Trophoblast cell (in vitro differentiated cells and primary cell): Measurements from ENCODE around the gene SPOPL.
"Not testable (repeated sequence)": the region's sequence is repeated elsewhere in the genome, so short reads cannot be mapped to it uniquely, and the experiment has no call there.

Experiments used
- DNase-seq, 2 donors: peaks; one replicate each; pipeline ENCODE4 v3.0.0-alpha.2; 2016
- H2AFZ ChIP-seq: 2 replicates; pipeline ENCODE4 v1.6.1; 2013; ENCODE audit warnings: low read length, moderate library complexity, mild to moderate bottlenecking; ENCODE audit not compliant: insufficient read depth, poor library complexity
- H2AK5ac ChIP-seq: 2 replicates; pipeline ENCODE4 v1.6.1; 2013; ENCODE audit warnings: mild to moderate bottlenecking, low read length
- H2BK120ac ChIP-seq: 2 replicates; pipeline ENCODE4 v1.6.1; 2013; ENCODE audit warnings: low read length, mild to moderate bottlenecking, moderate library complexity; ENCODE audit not compliant: insufficient read depth, poor library complexity
- H2BK12ac ChIP-seq: 2 replicates; pipeline ENCODE4 v1.6.1; 2013; ENCODE audit warnings: mild to moderate bottlenecking, low read length, moderate library complexity
- H2BK5ac ChIP-seq: 2 replicates; pipeline ENCODE4 v1.6.1; 2013; ENCODE audit warnings: low read length, low read depth, moderate library complexity, mild to moderate bottlenecking; ENCODE audit not compliant: poor library complexity
- H3K14ac ChIP-seq: 2 replicates; pipeline ENCODE4 v1.6.1; 2013; ENCODE audit warnings: mild to moderate bottlenecking, low read length
- H3K18ac ChIP-seq: 2 replicates; pipeline ENCODE4 v1.6.1; 2013; ENCODE audit warnings: mild to moderate bottlenecking, low read length
- H3K23ac ChIP-seq: 2 replicates; pipeline ENCODE4 v1.6.1; 2013; ENCODE audit warnings: low read length
- H3K27ac ChIP-seq: 2 replicates; pipeline ENCODE4 v1.5.1; 2013; ENCODE audit warnings: low read depth, mild to moderate bottlenecking, inconsistent platforms, low read length, moderate library complexity
- H3K27me3 ChIP-seq: 2 replicates; pipeline ENCODE4 v1.6.1; 2013; ENCODE audit warnings: inconsistent platforms, mild to moderate bottlenecking, low read length, moderate library complexity; ENCODE audit not compliant: insufficient read depth
- H3K36me3 ChIP-seq, 2 experiments: 1 replicate in 1 of 2; 2 replicates in 1 of 2; pipeline ENCODE4 v1.6.1; 2013; ENCODE audit warnings: low read length in 2 of 2, mild to moderate bottlenecking in 2 of 2, moderate library complexity in 1 of 2; ENCODE audit not compliant: insufficient read depth in 2 of 2, control insufficient read depth in 1 of 2
- H3K4ac ChIP-seq: 2 replicates; pipeline ENCODE4 v1.6.1; 2013; ENCODE audit warnings: low read depth, mild to moderate bottlenecking, low read length, moderate library complexity
- H3K4me1 ChIP-seq, 2 experiments: 1 replicate in 1 of 2; 2 replicates in 1 of 2; pipeline ENCODE4 v1.6.1; 2013; ENCODE audit warnings: low read length in 2 of 2, mild to moderate bottlenecking in 2 of 2, moderate library complexity in 1 of 2; ENCODE audit not compliant: insufficient read depth in 2 of 2, control insufficient read depth in 1 of 2
- H3K4me2 ChIP-seq: 2 replicates; pipeline ENCODE4 v1.6.1; 2013; ENCODE audit warnings: inconsistent platforms, mild to moderate bottlenecking, low read length, moderate library complexity
- H3K4me3 ChIP-seq: 2 replicates; pipeline ENCODE4 v1.5.1; 2013; ENCODE audit warnings: mild to moderate bottlenecking, low read depth, low read length, inconsistent platforms
- H3K79me1 ChIP-seq: one replicate; pipeline ENCODE4 v1.6.1; 2013; ENCODE audit warnings: low read length
- H3K79me2 ChIP-seq: 2 replicates; pipeline ENCODE4 v1.6.1; 2013; ENCODE audit warnings: low read length, mild to moderate bottlenecking; ENCODE audit not compliant: control insufficient read depth, insufficient read depth, poor library complexity
- H3K9ac ChIP-seq: 2 replicates; pipeline ENCODE4 v1.6.1; 2013; ENCODE audit warnings: mild to moderate bottlenecking, low read length
- H3K9me3 ChIP-seq: 2 replicates; pipeline ENCODE4 v1.6.1; 2013; ENCODE audit warnings: low read depth, mild to moderate bottlenecking, control low read depth, inconsistent platforms, low read length; ENCODE audit not compliant: insufficient read depth
- H4K12ac ChIP-seq: 2 replicates; pipeline ENCODE4 v1.6.1; 2013; ENCODE audit warnings: low read depth, mild to moderate bottlenecking, low read length, moderate library complexity
- H4K8ac ChIP-seq: 2 replicates; pipeline ENCODE4 v1.6.1; 2013; ENCODE audit warnings: low read depth, mild to moderate bottlenecking, low read length, moderate library complexity
- H4K91ac ChIP-seq: one replicate; pipeline ENCODE4 v1.6.1; 2013; ENCODE audit warnings: low read depth, mild to moderate bottlenecking, low read length, moderate library complexity
- WGBS: extraction: QIAGEN DNeasy Blood & Tissue Kit; methylation state at CpG from one replicate; pipeline ENCODE4 v1.1.7; 2013; ENCODE audit warnings: missing lambda C conversion rate; ENCODE audit not compliant: insufficient read length, insufficient coverage; ENCODE audit errors: extremely low coverage; 5-methylcytosine and 5-hydroxymethylcytosine counted together

Gene SPOPL

GRCh38 chr2:138522556-138522955, 21.0 kb downstream of the SPOPL start:
- H3K4me1 ChIP-seq: peaks cover 0 to 5% of the 10 kb centered on the region in 2 experiments
- no peak overlapping the region for H4K8ac ChIP-seq
- H3K23ac ChIP-seq: no peak overlapping the region
- H3K14ac ChIP-seq: no peak overlapping the region
- H3K27me3 ChIP-seq: no peaks in the 10 kb centered on the region
- H2BK5ac ChIP-seq: no peak overlapping the region
- H3K9me3 ChIP-seq: peaks cover 2% of the 10 kb centered on the region
- H3K79me1 ChIP-seq: no peaks in the 10 kb centered on the region
- no peak overlapping the region for H4K91ac ChIP-seq
- H2BK12ac ChIP-seq: no peak overlapping the region
- peaks cover 7% of the 10 kb centered on the region for H3K79me2 ChIP-seq
- no peak overlapping the region for H3K4me3 ChIP-seq
- no peak for DNase-seq
- no peak overlapping the region for H2AK5ac ChIP-seq
- H3K36me3 ChIP-seq: peaks cover 9 to 10% of the 10 kb centered on the region in 2 experiments
- H3K27ac ChIP-seq: no peak overlapping the region
- H3K4ac ChIP-seq: no peak overlapping the region
- H4K12ac ChIP-seq: no peak overlapping the region
- no peak overlapping the region for H3K4me2 ChIP-seq
- H3K18ac ChIP-seq: no peak overlapping the region
- H3K9ac ChIP-seq: no peak overlapping the region
- H2AFZ ChIP-seq: no peak overlapping the region
- 100% methylated on average over 1 of the region's 3 CpGs for WGBS
- no peak overlapping the region for H2BK120ac ChIP-seq

DNA sequence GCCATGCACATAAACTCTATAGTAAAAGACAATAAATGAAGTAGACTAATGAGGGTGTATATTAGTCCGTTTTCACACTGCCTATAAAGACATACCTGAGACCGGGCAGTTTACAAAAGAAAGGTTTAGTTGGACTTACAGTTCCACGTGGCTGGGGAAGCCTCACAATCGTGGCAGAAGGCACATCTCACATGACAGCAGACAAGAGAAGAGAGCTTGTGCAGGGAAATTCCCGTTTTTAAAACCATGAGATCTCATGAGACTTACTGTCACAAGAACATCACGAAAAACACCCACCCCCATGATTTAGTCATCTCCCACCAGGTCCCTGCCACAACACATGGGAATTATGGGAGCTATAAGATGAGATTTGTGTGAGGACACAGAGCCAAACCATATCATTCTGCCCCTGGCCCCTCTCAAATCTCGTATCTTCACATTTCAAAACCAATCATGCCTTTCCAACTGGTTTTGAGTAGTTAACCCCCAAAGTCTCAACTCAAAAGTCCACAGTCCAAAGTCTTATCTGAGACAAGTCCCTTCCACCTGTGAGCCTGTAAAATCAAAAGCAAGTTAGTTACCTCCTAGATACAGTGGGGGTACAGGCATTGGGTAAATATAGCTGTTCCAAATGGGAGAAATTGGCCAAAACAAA, 21.6 kb downstream of the SPOPL start:
- not testable (repeated sequence) for H3K27ac ChIP-seq, H3K79me2 ChIP-seq, H3K27me3 ChIP-seq, H2BK12ac ChIP-seq, H2BK120ac ChIP-seq, H4K12ac ChIP-seq, H4K8ac ChIP-seq, H3K9ac ChIP-seq, H3K4me1 ChIP-seq, H3K4me3 ChIP-seq, H2BK5ac ChIP-seq, H3K36me3 ChIP-seq, DNase-seq, H2AFZ ChIP-seq, H3K4me2 ChIP-seq, H2AK5ac ChIP-seq, H3K79me1 ChIP-seq, H3K9me3 ChIP-seq, H3K23ac ChIP-seq, H3K18ac ChIP-seq, H3K14ac ChIP-seq
- no CpG with 5 or more reads among the region's 7 CpGs for WGBS
- Histone ChIP-seq H3K4ac (peak overlapping the region; percentile 75), H4K91ac (peak overlapping the region; percentile 14)

DNA sequence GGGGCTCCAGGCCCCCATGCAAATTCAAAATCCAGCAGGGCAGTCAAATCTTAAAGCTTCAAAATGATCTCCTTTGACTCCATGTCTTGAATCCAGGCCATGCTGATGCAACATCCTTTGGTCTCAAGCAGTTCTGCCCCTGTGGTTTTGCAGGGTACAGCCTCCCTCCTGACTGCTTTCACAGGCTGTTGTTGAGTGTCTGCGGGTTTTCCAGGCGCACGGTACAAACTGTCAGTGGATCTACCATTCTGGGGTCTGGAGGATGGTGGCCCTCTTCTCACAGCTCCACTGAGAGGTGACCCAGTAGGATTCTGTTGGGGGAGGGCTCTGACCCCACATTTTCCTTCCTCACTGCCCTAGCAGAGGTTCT, 22.1 kb downstream of the SPOPL start:
- H3K23ac ChIP-seq: not testable (repeated sequence)
- no CpG with 5 or more reads among the region's 3 CpGs for WGBS

GRCh38 chr2:138524353-138524752, 22.8 kb downstream of the SPOPL start:
- H3K27me3 ChIP-seq, H3K4ac ChIP-seq, H3K27ac ChIP-seq, H3K79me1 ChIP-seq, H3K14ac ChIP-seq, H3K4me3 ChIP-seq, H2BK12ac ChIP-seq, H4K8ac ChIP-seq, H3K36me3 ChIP-seq, H2BK5ac ChIP-seq, H4K91ac ChIP-seq, H3K9ac ChIP-seq, H3K79me2 ChIP-seq, H3K4me2 ChIP-seq, DNase-seq, H2AFZ ChIP-seq, H2AK5ac ChIP-seq, H3K18ac ChIP-seq, H3K9me3 ChIP-seq, H3K4me1 ChIP-seq, H3K23ac ChIP-seq, H4K12ac ChIP-seq, H2BK120ac ChIP-seq: not testable (repeated sequence)
- no CpG with 5 or more reads among the region's 1 CpG for WGBS

More for the DNA sequence above, 22.1 kb downstream of the SPOPL start:
- not testable (repeated sequence) for H3K18ac ChIP-seq, H2AFZ ChIP-seq, H3K4me3 ChIP-seq, H3K9ac ChIP-seq, H3K79me1 ChIP-seq, H3K36me3 ChIP-seq, H3K4me2 ChIP-seq, H3K4me1 ChIP-seq, H2BK5ac ChIP-seq, H3K9me3 ChIP-seq, H3K27ac ChIP-seq, H3K27me3 ChIP-seq, H4K12ac ChIP-seq, H2BK12ac ChIP-seq, H2BK120ac ChIP-seq, H3K4ac ChIP-seq, H4K91ac ChIP-seq, H3K79me2 ChIP-seq, H4K8ac ChIP-seq, H2AK5ac ChIP-seq, H3K14ac ChIP-seq, DNase-seq
